T follicular helper cell (primary cell): Measurements from ENCODE around the gene ARMC9.
A peak's percentile ranks its signal among the peaks of the same experiment; 100 is the strongest.
"Not testable (repeated sequence)": the region's sequence is repeated elsewhere in the genome, so short reads cannot be mapped to it uniquely, and the experiment has no call there.

ENCODE experiments used
- DNase-seq: peaks from one replicate; pipeline ENCODE4 v3.0.0-alpha.2; 2020; ENCODE audit warnings: low read depth

ARMC9 gene

GRCh38 chr2:231399853-231400680, 201.6 kb downstream of the ARMC9 start:
- no peak for DNase-seq

DNA sequence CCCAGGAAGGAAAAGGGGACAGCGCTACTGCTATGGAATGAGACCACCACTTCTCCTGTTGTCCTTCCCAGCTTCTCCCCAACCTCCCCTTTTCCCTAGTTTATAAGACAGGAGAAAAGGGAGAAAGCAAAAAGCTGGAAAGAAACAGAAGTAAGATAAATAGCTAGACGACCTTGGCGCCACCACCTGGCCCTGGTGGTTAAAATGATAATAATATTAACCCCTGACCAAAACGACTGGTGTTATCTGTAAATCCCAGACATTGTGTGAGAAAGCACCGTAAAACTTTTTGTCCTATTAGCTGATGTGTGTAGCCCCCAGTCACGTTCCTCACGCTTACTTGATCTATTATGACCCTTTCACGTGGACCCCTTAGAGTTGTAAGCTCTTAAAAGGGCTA, 202.2 kb downstream of the ARMC9 start:
- DNase-seq, result not testable (repeated sequence)

DNA sequence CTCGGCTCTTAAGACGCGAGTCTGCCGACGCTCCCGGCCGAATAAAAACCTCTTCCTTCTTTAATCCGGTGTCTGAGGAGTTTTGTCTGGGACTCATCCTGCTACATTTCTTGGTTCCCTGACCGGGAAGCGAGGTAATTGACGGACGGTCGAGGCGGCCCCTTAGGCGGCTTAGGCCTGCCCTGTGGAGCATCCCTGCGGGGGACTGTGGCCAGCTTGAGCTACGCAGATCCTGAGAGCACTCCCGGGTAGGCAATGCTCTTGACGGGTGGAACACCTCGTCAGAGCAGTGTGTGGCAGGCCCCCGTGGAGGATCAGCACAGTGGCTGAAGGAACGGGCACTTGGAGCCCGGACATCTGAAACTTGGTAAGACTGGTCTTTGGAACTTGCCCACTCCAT, 202.7 kb downstream of the ARMC9 start:
- DNase-seq, result not testable (repeated sequence)

- DNase-seq, result not testable (repeated sequence)
Measured at GRCh38 chr2:231403421-231404182, 205.2 kb downstream of the ARMC9 start.

- not testable (repeated sequence) for DNase-seq
Measured at GRCh38 chr2:231404183-231404578, 205.8 kb downstream of the ARMC9 start.

GRCh38 chr2:231405601-231406367, 207.4 kb downstream of the ARMC9 start:
- DNase-seq, result not testable (repeated sequence)

GRCh38 chr2:231407686-231408085, 209.3 kb downstream of the ARMC9 start:
- DNase-seq, result not testable (repeated sequence)

GRCh38 chr2:231408304-231408703, 209.9 kb downstream of the ARMC9 start:
- not testable (repeated sequence) for DNase-seq

- no peak for DNase-seq
Measured at GRCh38 chr2:231409776-231410175, 211.3 kb downstream of the ARMC9 start.

DNA sequence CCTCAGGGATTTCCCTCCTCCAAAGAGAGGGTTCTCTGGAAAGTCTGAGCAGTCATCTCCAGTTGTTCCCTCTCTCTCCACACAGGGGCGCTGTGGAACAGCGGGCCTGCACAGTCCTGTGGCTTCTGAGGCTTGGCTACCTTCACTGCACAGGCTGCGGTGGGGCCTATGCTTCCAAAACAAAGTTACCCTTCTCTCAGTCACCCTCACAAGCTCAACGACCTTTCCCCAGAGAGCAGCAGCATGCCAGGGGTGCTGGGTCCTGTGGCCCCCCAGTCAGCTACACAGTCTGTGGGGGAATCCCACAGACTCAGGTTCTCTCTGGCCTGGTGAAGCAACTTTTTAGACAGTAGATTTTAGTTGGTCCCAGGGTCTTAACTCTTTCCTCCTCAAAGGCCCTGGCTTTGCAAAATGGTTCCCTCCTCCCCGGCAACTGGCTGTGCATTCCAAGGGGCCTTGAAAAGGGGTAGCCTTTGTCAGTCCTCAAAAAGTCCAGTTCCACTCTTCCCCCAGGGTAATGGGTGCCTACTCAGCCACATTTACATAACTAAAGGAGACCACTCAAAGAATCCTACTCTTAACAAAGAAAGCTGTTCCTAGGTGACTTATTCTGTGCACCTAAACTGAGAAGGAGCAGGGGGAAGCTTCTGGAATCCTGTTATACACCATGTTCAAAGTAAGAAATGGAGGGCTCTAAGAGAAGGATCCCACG, 212.0 kb downstream of the ARMC9 start:
- no peak for DNase-seq

- DNase-seq, result no peak
Measured at GRCh38 chr2:231411237-231411636, 212.8 kb downstream of the ARMC9 start.

GRCh38 chr2:231411831-231412617, 213.6 kb downstream of the ARMC9 start:
- DNase-seq, result peak; percentile 41

DNA sequence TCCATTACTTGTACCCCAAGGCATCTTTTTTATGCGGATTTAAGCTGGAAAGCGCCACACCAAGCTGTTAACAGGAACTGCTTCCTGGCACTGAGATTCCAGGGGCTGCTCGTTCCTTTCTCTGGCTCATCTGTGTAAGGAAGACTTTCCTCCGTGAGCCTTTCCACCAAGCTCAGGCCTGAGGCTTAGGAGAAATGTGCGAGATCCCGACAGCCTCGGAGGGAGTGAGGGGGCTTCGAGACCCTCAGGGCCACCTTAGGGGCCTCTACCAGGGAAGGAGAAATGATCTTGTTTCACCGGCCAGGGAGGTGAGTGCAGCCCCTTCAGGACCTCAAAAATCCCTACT, 214.2 kb downstream of the ARMC9 start:
- no peak for DNase-seq

DNA sequence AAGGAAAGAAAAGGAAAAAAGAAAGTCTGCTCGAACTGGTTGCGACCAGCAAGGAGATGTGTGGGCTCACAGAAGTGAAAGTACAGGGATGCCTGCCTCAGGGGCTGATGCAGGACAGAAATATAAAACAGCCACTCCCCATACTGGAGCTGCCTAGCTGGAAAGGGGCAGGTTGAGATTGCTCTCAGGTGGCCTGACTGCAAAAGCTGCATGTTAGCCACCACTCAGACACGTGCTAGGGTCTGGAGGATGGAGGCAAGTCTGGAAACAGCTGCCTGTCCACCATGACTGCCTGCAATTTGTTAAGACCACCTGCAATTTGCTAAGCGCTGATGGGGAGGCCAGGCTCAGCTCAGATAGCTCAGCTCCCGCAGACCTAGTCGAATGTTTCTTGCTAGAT, 215.0 kb downstream of the ARMC9 start:
- no peak for DNase-seq

DNA sequence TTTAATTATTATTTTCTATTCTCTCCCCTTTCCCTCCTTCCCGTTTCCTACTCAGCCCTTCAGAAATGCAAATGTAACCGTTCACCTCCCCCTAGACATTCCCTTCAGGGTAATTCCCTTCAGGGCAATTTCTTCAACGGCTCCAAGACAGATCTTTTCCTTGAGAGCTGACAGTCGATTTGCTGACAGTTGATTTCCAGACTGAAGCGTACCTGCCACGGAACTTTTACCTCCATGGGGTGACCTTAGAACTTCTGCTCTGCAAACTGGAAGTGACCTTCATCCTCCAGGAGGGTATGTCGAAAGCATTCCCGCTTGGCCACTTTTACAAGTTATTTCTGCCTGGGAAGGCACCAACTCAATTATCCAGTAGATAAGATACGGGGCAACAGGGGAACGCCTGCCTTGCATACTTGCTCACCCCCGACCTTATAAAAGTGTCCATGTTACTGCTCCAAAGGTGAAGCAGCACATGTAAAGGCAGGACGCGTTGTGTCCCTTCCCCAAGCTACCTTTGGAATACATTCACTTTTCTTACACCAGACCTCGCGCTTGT, 215.6 kb downstream of the ARMC9 start:
- DNase-seq, result no peak

DNA sequence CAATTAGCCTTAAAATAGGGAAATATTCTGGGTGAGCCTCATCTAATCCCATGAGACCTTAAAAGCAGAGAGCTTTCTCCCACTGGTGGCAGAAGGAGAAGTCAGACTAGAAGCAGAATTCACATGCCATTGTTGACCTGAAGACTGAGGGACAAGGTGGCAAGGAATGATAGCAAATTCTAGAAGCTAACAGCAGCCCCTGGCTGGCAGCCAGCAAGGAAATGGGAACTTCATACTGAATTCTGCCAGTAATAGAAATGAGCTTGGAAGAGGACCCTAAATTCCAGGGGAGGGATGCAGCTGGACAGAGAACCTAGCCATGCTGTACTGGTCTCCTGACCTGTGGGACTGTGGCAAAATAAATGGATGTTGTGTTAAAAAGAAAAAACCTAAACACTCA, 216.6 kb downstream of the ARMC9 start:
- DNase-seq, result no peak

- DNase-seq, result no peak
Measured at GRCh38 chr2:231418820-231419640, 220.6 kb downstream of the ARMC9 start.

DNA sequence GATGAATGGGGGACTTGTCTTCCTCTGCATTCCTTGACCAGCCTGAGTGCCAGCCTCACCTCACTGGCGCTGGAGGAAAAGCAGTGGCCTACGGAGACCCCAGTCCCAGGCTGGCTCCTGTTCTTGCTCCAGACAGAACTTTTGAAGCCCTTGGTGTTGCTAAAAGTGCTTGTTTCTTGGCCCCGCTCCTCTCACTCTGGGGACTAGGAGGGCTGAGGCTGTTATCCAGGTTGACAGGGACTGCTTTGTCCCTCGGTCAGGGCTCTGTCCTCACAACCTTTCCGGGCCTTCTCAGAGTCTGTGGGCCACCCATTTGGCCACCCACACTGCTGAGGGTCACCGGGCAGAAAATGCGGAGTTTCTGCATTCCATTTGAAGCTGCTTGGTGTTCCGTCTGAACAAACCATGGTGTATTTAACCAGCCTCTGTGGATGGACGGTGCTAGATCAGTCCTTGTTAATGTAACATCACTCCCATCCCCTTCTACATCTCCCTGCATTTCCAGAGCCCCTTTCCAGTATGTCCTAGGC, 222.7 kb downstream of the ARMC9 start:
- no peak for DNase-seq

GRCh38 chr2:231422056-231422455, 223.6 kb downstream of the ARMC9 start:
- no peak for DNase-seq

DNA sequence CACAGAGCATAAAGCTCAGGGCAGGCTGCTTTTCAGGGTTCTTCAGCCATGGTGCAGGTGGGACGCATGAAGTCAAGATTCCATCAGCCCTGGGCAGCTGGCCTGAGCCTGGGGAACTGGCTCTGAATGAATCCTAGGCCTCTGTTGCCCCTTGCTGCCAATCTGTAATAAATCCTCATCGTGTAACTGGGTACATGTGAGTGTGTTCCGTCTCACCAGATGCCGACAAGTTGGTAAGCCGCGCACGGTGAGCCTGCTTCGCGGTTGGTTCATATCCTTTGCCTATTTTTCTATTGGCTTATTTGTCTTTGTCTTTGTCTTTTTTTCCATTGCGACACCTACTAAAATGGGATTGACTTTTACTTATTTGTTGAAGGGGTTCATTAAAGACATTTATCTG, 224.7 kb downstream of the ARMC9 start:
- no peak for DNase-seq
